HEK293T (cell line): ENCODE measurements around the gene CC2D2A.

Experiments used
- BHLHE40 ChIP-seq: fragments of 450-650 bp; IDR thresholded peaks from 2 replicates; pipeline ENCODE4 v1.6.1; 2016; ENCODE audit warnings: mild to moderate bottlenecking, moderate library complexity, borderline replicate concordance
- ELF4 ChIP-seq: fragments of 450-650 bp; IDR thresholded peaks from 2 replicates; pipeline ENCODE4 v1.6.1; 2017; ENCODE audit warnings: antibody characterized with exemption
- FOXA1 ChIP-seq: fragments of 450-650 bp; IDR thresholded peaks from 2 replicates; pipeline ENCODE4 v1.6.1; 2016; ENCODE audit warnings: mild to moderate bottlenecking
- FOXK2 ChIP-seq: fragments of 450-650 bp; IDR thresholded peaks from 2 replicates; pipeline ENCODE4 v1.6.1; 2016; ENCODE audit warnings: mild to moderate bottlenecking

DNA sequence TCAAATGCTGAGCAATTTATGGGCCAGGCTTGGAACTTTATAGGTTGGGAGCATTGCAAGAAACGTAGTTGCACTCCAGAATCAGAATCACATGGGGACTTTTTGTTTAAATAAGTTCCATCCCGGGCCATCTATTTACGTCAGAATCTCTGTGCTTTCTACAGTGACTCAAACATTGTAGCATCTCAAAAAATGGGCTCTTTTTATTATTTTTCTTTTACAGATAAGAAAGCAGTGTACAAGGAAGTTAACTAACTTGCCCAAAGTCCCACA lies 10.2 kb downstream of the CC2D2A start:
- TF ChIP-seq FOXK2 (no peak), FOXA1 (no peak), BHLHE40 (no peak), ELF4 (no peak)
